ENCODE measurements around the gene KRTAP10-6. TPM values are rescaled to one million over a fixed set of nuclear protein-coding genes. Genes with fewer than 3 reads are reported as not detected.
"Not testable (repeated sequence)": the region's sequence is repeated elsewhere in the genome, so short reads cannot be mapped to it uniquely, and the experiment has no call there.

The KRTAP10-6 gene, protein sequence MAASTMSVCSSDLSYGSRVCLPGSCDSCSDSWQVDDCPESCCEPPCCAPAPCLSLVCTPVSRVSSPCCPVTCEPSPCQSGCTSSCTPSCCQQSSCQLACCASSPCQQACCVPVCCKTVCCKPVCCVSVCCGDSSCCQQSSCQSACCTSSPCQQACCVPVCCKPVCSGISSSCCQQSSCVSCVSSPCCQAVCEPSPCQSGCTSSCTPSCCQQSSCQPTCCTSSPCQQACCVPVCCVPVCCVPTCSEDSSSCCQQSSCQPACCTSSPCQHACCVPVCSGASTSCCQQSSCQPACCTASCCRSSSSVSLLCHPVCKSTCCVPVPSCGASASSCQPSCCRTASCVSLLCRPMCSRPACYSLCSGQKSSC
- not detected for total RNA-seq

DNA sequence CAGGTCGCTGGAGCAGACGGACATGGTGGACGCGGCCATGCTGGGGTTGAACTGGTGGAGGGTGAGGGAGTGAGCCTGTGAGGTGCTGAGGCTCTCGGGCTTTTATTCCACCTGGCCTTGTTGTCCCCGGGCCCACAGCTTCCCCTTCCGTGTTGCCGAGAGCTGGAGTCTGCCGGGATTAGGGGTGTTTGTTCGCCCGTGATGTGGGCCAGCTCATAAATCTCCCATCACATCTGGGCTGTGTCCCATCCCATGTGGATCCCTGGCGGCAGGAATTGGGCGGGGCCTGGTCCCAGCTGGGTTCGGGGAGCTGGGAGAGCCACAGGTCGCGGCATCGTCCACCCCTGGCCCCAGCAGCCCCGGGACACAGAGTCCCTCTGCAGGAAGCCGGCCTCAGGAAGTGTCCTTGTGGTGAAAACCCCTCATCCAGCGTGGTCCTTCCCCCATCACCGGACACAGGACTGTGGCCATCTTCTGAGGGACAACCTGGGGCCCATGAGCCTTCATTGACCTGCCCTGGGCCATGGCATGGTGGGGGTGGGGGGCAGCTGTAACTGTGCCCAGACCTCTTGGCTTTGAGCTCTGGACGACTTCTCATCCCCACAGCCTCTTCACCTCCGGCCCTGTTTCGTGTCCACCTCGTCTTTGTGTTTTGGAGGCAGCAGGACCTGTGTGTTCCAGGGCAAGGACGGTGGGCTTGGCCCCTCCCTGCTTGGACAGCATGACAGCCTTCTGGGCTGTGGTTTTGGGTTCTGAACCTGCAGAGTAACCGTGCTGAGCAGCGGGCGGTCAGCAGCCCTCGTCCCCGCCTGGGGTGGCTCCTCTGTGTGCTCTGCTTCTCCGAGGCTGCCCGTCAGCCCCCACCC, at the start of gene KRTAP10-6:
TSS of gene KRTAP10-6 (minus strand) at position 60 of the 866 bp plus-strand sequence. CDS start at position 39, 21 bp downstream.
- Mint-ChIP-seq H3K4me1 (ENCODE audit: low read depth) (peaks cover 2% of the 10 kb centered on the region), H3K27me3 (ENCODE audit: low read depth) (peaks cover 12% of the 10 kb centered on the region), H3K4me3 (no peak within 1 kb of the TSS), H3K36me3 (ENCODE audit: insufficient read depth) (no peaks in the 10 kb centered on the region), H3K9me3 (no peaks in the 10 kb centered on the region)
- no peak for DNase-seq
- ATAC-seq: no peak

DNA sequence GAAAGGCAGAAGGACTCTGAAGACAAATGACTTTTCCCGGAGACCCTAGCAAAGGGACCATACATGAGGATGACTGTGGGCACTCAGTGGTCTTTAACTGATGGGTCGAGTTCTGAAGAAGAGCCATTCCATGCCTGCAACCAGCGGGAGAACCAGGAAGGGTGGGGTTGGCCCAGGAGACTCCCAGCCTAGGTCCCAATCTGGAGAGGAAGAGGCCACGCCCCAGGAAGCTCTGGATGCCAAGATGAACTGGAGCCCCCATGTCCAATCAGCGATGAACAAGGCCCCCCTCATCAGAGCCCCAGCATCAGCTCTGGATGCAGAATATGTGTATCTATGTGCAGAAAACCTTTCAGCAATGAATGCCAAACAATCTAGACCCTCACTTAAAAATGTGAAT, 48.5 kb upstream of the KRTAP10-6 start:
- Mint-ChIP-seq H3K27me3 (ENCODE audit: low read depth) (peaks cover 10% of the 10 kb centered on the region), H3K9me3 (peaks cover 27% of the 10 kb centered on the region), H3K4me3 (no peak overlapping the region), H3K4me1 (ENCODE audit: low read depth) (no peaks in the 10 kb centered on the region), H3K36me3 (ENCODE audit: insufficient read depth) (peaks cover 2% of the 10 kb centered on the region)
- DNase-seq (no peak), ATAC-seq (no peak)

DNA sequence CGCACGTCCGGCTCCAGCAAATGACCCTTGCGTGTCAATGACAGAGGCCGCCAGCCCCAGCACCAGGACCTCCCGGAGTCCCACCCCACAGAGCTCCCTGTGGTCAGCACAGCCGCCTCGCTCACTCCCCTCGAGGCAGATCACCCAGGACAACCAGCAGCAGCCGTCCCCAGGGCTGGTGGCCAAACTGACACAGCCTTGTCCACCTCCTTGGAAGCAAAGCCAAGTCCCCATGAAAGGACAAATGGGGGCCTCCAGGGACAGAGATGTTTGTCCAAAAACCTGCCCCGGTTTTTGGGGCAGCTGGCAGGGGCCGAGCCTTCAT, 47.0 kb upstream of the KRTAP10-6 start:
- H3K4me3 Mint-ChIP-seq: no peak overlapping the region
- ATAC-seq (no peak), DNase-seq (no peak)
- no peaks in the 10 kb centered on the region for H3K4me1 Mint-ChIP-seq (ENCODE audit: low read depth)
- H3K9me3 Mint-ChIP-seq: peaks cover 18% of the 10 kb centered on the region
- peaks cover 2% of the 10 kb centered on the region for H3K36me3 Mint-ChIP-seq (ENCODE audit: insufficient read depth)
- peaks cover 10% of the 10 kb centered on the region for H3K27me3 Mint-ChIP-seq (ENCODE audit: low read depth)

DNA sequence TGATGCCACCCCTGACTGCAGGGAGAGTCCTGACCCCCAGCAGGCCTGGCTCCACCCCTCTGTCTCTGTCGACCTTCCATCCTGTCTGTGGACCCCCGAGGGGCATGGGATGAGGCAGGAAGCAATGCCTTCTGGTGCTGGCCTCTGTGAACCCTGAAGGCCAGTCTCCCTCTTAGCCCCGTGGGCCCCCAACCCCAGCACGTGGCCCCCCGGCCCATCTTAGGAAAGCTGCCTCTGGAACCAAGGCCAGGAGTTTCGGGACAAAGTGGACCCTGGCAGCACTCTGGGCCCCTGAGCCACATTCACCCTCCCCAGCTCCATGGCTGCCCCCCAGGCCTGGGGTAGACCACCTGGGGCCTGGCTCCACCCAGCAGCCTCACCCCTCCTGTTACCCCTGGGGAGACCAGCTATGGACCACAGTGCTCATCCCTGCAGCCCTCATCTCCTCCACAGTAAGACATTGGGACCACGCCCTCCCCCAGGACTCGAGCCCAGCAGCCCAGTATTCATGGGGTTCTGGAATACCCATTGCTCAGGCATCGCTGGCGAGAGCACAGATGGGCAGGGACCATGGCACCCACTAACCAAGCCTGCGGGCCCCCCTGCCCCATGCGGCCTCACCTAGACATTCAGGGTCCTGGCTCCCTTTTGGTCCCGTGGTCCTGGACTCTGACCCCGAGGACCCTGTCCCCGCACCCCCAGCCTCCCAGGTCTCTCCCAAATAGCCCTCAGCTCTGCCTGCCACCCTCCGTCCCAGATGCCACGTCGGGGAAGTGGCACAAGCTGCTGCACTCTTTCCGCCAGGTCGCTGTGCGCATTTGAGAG, 46.4 kb upstream of the KRTAP10-6 start:
- not testable (repeated sequence) for DNase-seq; H3K4me1 Mint-ChIP-seq (ENCODE audit: low read depth); ATAC-seq; H3K4me3 Mint-ChIP-seq; H3K27me3 Mint-ChIP-seq (ENCODE audit: low read depth); H3K36me3 Mint-ChIP-seq (ENCODE audit: insufficient read depth)
- peaks cover 15% of the 10 kb centered on the region for H3K9me3 Mint-ChIP-seq

DNA sequence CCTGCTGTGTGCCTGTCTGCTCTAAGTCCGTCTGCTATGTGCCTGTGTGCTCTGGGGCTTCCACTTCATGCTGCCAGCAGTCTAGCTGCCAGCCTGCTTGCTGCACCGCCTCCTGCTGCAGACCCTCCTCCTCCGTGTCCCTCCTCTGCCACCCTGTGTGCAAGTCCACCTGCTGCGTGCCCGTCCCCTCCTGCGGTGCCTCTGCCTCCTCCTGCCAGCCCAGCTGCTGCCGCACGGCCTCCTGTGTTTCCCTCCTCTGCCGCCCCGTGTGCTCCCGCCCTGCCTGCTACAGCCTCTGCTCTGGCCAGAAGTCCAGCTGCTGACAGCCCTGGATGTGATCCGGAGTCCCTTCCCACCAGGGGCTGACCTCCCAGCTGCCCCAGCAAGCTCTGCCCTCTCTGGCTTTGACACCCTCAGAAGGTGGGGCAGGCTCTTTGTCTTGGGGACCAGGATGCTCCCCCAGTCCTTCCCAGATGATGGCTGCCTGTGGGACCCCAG, 45.6 kb upstream of the KRTAP10-6 start:
- not testable (repeated sequence) for H3K36me3 Mint-ChIP-seq (ENCODE audit: insufficient read depth); H3K27me3 Mint-ChIP-seq (ENCODE audit: low read depth); H3K4me3 Mint-ChIP-seq; H3K4me1 Mint-ChIP-seq (ENCODE audit: low read depth); ATAC-seq; DNase-seq
- peaks cover 17% of the 10 kb centered on the region for H3K9me3 Mint-ChIP-seq

DNA sequence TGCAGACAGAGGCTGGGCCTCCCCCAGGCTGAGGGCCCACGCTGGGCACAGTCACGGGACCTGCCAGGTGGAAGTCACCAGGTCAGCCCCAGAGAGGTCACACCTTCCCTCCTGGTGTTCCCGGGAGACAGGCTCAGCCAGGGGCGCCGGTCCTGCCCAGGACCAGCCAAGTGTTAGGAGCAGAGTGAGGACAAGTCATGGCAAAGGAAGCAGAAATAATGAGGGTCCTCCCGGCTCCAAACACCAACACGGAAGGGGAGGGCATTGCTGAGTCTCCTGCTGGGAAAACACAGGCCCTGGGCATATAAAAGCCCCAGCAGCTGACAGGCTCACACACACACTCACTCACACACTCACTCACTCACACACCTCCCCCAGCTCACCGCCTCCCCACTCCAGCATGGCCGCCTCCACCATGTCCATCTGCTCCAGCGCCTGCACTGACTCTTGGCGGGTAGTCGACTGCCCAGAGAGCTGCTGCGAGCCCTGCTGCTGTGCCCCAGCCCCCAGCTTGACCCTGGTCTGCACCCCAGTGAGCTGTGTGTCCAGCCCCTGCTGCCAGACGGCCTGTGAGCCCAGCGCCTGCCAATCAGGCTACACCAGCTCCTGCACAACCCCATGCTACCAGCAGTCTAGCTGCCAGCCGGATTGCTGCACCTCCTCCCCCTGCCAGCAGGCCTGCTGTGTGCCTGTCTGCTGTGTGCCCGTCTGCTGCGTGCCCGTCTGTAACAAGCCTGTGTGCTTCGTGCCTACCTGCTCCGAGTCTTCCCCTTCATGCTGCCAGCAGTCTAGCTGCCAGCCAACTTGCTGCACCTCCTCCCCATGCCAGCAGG, 44.9 kb upstream of the KRTAP10-6 start, which contains the start of gene KRTAP10-10:
TSS of gene KRTAP10-10 (plus strand) at position 339 of the 833 bp plus-strand sequence. CDS start at position 401, 62 bp downstream.
- H3K4me1 Mint-ChIP-seq (ENCODE audit: low read depth): no peaks in the 10 kb centered on the region
- H3K9me3 Mint-ChIP-seq: peaks cover 20% of the 10 kb centered on the region
- no peak for DNase-seq
- peaks cover 10% of the 10 kb centered on the region for H3K27me3 Mint-ChIP-seq (ENCODE audit: low read depth)
- no peaks in the 10 kb centered on the region for H3K36me3 Mint-ChIP-seq (ENCODE audit: insufficient read depth)
- no peak for ATAC-seq
- no peak within 1 kb of the TSS for H3K4me3 Mint-ChIP-seq

DNA sequence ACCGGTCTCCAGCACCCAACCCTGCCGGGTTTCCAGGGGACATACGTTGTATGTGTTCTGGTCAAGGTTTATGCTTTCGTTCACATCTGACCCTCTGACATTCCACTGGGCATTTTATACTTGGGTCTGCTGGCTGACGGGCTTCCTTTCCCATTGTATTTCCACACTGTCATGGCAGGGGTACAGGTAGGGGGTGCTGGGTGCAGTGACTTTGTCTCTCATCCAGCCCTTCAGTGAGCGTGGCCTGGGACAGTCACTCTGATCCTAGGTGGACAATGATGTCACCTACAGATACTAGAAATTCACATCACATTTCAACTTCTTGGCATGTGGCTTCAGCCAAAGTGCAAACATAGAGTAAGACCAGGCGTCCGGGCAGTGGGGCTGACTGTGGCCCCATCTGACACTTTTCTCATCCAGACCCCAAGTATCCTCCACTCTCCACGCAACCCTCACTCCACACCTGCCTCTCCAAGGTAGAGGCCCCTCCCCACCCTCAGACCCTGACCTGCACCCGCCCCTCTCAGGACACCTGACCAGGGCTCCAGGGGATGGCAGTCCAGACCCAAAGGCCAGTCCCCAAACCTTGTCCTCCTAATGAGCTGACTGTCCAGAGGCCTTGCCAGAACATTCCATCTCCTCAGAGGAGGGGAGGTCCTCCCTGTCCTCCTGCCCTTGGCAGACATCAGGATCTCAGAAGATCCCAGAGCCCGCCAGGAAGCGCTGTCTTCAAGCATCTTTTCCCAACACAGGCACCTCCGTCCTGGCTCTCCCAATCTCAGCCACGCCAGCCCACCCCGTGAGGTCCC, 44.1 kb upstream of the KRTAP10-6 start:
- H3K9me3 Mint-ChIP-seq: peaks cover 26% of the 10 kb centered on the region
- H3K4me3 Mint-ChIP-seq: no peak overlapping the region
- peaks cover 2% of the 10 kb centered on the region for H3K36me3 Mint-ChIP-seq (ENCODE audit: insufficient read depth)
- ATAC-seq (no peak), DNase-seq (no peak)
- H3K27me3 Mint-ChIP-seq (ENCODE audit: low read depth): peaks cover 10% of the 10 kb centered on the region
- no peaks in the 10 kb centered on the region for H3K4me1 Mint-ChIP-seq (ENCODE audit: low read depth)

DNA sequence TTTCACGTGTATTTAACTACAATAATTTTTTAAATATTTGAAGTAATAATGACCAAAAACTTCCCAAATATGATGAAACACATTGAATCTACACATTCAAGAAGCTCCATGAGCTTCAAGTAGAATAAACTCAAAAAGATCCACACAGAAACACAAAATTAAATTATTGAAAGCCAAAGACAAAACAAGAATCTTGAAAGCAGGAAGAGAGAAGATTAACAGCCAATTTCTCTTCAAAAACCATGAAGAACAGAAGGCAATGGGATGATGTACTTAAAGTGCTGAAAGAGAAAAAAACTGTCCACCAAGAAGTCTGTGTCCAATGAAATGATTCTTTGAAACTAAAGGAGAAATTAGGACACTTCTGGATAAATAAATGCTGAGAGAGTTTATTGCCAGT, 39.8 kb upstream of the KRTAP10-6 start:
- DNase-seq: no peak
- no peaks in the 10 kb centered on the region for H3K27me3 Mint-ChIP-seq (ENCODE audit: low read depth)
- peaks cover 2% of the 10 kb centered on the region for H3K36me3 Mint-ChIP-seq (ENCODE audit: insufficient read depth)
- ATAC-seq: no peak
- H3K9me3 Mint-ChIP-seq: peaks cover 35% of the 10 kb centered on the region
- H3K4me3 Mint-ChIP-seq: no peak overlapping the region
- peaks cover 20% of the 10 kb centered on the region for H3K4me1 Mint-ChIP-seq (ENCODE audit: low read depth)

DNA sequence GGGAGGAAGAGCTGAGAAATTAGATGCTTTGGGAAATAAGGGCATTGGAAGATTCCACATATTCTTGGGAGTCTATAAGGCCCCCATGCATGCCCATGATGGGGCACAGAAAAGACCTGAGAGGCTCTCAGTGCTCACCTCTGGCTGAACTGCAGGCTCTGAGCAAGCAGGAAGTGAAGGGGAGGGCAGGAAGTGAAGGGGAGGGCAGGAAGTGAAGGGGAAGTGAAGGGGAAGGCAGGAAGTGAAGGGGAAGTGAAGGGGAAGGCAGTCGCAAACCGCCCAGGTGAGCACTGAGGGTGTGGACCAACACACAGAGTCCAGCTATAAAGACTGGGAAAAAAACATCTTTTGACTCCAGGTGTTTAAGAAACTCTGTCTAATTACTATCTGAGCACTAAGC, 38.1 kb upstream of the KRTAP10-6 start:
- ATAC-seq: no peak
- Mint-ChIP-seq H3K4me3 (no peak overlapping the region), H3K4me1 (ENCODE audit: low read depth) (peaks cover 25% of the 10 kb centered on the region), H3K27me3 (ENCODE audit: low read depth) (no peaks in the 10 kb centered on the region), H3K9me3 (peaks cover 35% of the 10 kb centered on the region), H3K36me3 (ENCODE audit: insufficient read depth) (peaks cover 2% of the 10 kb centered on the region)
- no peak for DNase-seq

DNA sequence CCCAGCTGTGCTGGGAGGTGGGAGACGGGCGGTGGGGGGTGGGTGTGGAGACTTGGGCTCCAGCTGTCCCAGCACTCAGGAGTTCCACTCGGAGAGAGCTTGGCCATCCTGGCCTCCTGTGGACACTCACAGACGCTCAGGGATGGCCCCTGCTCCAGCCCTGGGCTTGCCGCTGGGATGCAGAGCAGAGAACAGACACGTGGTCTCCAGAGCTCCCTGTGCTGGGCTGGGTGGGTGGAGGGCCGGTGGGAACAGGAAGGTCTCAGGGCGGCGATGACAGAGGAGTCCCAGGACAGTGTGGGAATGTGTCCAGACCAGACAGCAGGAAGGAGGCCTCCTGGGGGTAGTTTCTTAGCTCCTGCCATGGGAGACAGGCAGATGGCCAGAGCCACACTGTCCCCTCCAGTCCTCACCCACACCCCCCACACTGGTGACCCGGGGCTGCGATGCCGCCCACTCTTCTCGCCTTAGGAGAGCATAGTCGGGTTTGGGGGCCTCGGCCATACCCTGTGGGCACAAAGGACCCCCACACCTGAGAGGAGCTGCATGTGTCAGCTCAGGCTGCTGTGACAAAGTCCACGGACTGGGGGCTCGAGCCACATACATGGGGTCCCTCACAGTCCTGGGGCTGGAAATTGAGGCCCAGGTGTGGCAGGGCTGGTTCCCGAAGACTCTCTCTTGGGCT, 36.5 kb upstream of the KRTAP10-6 start:
- peaks cover 5% of the 10 kb centered on the region for H3K36me3 Mint-ChIP-seq (ENCODE audit: insufficient read depth)

DNA sequence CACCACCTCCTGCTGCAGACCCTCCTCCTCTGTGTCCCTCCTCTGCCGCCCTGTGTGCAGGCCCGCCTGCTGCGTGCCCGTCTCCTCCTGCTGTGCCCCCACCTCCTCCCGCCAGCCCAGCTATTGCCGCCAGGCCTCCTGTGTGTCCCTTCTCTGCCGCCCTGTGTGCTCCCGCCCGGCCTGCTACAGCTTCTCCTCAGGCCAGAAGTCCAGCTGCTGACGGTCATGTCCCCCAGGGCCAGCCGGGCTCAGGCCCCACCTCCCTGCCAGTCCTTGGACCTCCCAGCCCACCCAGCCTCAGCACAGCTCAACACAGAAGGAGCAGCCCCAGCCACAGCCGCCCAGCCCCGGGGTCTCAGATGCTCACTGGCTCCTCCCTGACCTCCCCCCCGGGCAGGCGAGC, 35.5 kb upstream of the KRTAP10-6 start:
- not testable (repeated sequence) for H3K27me3 Mint-ChIP-seq (ENCODE audit: low read depth); DNase-seq; H3K36me3 Mint-ChIP-seq (ENCODE audit: insufficient read depth); ATAC-seq; H3K4me3 Mint-ChIP-seq
- Mint-ChIP-seq H3K4me1 (ENCODE audit: low read depth) (peaks cover 25% of the 10 kb centered on the region), H3K9me3 (peaks cover 43% of the 10 kb centered on the region)

More for the DNA sequence above, 36.5 kb upstream of the KRTAP10-6 start:
- no peak for ATAC-seq
- Mint-ChIP-seq H3K9me3 (peaks cover 43% of the 10 kb centered on the region), H3K27me3 (ENCODE audit: low read depth) (no peaks in the 10 kb centered on the region), H3K4me3 (no peak overlapping the region), H3K4me1 (ENCODE audit: low read depth) (peaks cover 25% of the 10 kb centered on the region)
- no peak for DNase-seq

DNA sequence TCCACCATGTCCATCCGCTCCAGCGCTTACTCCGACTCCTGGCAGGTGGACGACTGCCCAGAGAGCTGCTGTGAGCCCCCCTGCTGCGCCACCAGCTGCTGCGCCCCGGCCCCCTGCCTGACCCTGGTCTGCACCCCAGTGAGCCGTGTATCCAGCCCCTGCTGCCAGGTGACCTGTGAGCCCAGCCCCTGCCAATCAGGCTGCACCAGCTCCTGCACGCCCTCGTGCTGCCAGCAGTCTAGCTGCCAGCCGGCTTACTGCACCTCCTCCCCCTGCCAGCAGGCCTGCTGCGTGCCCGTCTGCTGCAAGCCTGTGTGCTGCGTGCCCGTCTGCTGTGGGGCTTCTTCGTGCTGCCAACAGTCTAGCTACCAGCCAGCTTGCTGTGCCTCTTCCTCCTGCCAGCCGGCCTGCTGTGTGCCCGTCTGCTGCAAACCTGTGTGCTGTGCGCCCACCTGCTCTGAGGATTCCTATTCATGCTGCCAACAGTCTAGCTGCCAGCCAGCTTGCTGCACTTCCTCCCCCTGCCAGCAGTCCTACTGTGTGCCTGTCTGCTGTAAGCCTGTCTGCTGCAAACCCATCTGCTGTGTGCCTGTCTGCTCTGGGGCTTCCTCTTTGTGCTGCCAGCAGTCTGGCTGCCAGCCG, 35.0 kb upstream of the KRTAP10-6 start:
- peaks cover 25% of the 10 kb centered on the region for H3K4me1 Mint-ChIP-seq (ENCODE audit: low read depth)
- ATAC-seq: not testable (repeated sequence)

More for the DNA sequence above, 35.0 kb upstream of the KRTAP10-6 start:
- not testable (repeated sequence) for H3K4me3 Mint-ChIP-seq; H3K36me3 Mint-ChIP-seq (ENCODE audit: insufficient read depth); H3K27me3 Mint-ChIP-seq (ENCODE audit: low read depth); DNase-seq
- H3K9me3 Mint-ChIP-seq: peaks cover 46% of the 10 kb centered on the region

Measured in activated T-cell treated with anti-CD3 and anti-CD28 coated beads, Interleukin-2, amount 50 U/mL, for 4 hours (primary cell).